IPS-18a (cell line): Measurements from ENCODE around the gene MC2R.

Experiments used
- H3K27ac ChIP-seq: one replicate; pipeline ENCODE4 v1.5.1; 2013; ENCODE audit warnings: low read length
- H3K27me3 ChIP-seq: one replicate; pipeline ENCODE4 v1.6.1; 2013; ENCODE audit warnings: mild to moderate bottlenecking, low read length; ENCODE audit not compliant: control insufficient read depth, insufficient read depth
- H3K36me3 ChIP-seq: one replicate; pipeline ENCODE4 v1.6.1; 2013; ENCODE audit warnings: low read depth, low read length; ENCODE audit not compliant: control insufficient read depth
- H3K4me1 ChIP-seq: one replicate; pipeline ENCODE4 v1.6.1; 2013; ENCODE audit warnings: low read depth, low read length; ENCODE audit not compliant: control insufficient read depth
- H3K4me3 ChIP-seq: one replicate; pipeline ENCODE4 v1.5.1; 2013; ENCODE audit warnings: low read length
- H3K9ac ChIP-seq: one replicate; pipeline ENCODE4 v1.6.1; 2013; ENCODE audit warnings: mild to moderate bottlenecking, low read length, moderate library complexity
- H3K9me3 ChIP-seq: one replicate; pipeline ENCODE4 v1.6.1; 2013; ENCODE audit warnings: low read depth, low read length; ENCODE audit not compliant: control insufficient read depth

The MC2R gene

DNA sequence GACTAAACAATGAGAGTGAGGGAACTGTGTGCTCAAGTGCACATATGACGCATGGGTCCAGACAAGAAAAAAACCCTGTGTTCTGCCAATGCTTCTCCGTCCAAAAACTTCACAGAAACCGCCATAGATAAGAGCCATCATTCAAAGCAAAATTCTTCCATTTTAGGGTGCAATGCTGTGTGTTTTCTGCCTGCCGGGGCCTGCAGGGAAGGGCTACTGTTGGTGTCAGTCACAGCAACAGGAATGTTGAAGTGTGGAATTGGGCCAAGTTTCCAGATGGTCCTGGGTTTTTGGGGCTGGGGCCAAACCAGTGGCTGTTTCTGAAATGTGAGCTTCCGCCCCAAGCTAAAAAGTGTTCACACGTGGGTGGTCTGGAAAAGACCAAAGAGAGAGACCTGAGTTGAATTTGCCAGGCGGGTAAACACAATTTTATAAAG is 677 bp upstream of the MC2R start:
- no peak overlapping the region for H3K4me3 ChIP-seq
- no peaks in the 10 kb centered on the region for H3K27me3 ChIP-seq
- no peaks in the 10 kb centered on the region for H3K4me1 ChIP-seq
- H3K36me3 ChIP-seq, result no peaks in the 10 kb centered on the region
- H3K9ac ChIP-seq, result no peak overlapping the region
- H3K9me3 ChIP-seq, result no peaks in the 10 kb centered on the region
- no peak overlapping the region for H3K27ac ChIP-seq

DNA sequence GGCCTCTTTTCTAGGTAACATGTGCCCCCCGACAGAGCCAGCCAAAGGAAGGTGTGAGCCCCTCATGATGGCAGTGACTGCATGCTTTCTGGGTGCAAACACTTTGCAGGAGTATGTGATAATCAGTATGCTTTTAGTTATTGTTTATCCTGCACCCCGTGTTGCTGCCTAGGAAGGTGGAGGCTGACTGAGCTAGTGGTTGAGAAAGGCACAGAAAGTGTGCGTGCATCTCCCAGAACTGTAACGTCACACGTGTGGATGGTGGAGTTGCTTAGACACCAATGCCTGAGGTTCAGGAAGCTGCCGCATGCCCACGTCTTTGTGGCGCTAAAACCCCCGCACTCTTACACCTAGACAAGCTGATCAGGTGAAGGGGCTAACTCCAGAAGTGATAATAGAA is 580 bp downstream of the MC2R start:
- no peaks in the 10 kb centered on the region for H3K36me3 ChIP-seq
- no peak overlapping the region for H3K27ac ChIP-seq
- no peaks in the 10 kb centered on the region for H3K4me1 ChIP-seq
- no peak overlapping the region for H3K4me3 ChIP-seq
- no peaks in the 10 kb centered on the region for H3K9me3 ChIP-seq
- H3K9ac ChIP-seq, result no peak overlapping the region
- H3K27me3 ChIP-seq, result no peaks in the 10 kb centered on the region

DNA sequence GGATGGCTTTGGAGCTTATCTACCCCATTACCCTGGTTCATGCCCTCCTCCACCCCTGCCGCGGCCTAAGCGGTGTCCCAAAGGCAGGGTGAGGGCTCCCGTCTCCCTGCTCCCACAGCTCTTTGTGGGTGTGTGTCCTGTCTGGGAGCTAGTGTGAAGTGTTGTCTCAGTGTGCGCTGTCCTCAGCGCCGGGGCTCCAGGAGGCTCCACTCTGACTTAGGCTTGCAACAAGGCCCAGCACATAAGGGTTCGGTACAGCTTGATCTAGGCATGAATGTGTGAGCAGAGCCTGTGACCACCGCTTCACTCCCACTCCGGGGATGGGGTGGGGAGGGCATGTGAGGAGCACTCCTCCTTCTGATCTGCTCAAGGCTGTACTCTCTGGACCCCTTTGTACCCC is 1.2 kb downstream of the MC2R start:
- no peak overlapping the region for H3K4me3 ChIP-seq
- no peaks in the 10 kb centered on the region for H3K36me3 ChIP-seq
- H3K9ac ChIP-seq, result no peak overlapping the region
- H3K27me3 ChIP-seq, result no peaks in the 10 kb centered on the region
- no peaks in the 10 kb centered on the region for H3K4me1 ChIP-seq
- H3K27ac ChIP-seq, result no peak overlapping the region
- no peaks in the 10 kb centered on the region for H3K9me3 ChIP-seq

DNA sequence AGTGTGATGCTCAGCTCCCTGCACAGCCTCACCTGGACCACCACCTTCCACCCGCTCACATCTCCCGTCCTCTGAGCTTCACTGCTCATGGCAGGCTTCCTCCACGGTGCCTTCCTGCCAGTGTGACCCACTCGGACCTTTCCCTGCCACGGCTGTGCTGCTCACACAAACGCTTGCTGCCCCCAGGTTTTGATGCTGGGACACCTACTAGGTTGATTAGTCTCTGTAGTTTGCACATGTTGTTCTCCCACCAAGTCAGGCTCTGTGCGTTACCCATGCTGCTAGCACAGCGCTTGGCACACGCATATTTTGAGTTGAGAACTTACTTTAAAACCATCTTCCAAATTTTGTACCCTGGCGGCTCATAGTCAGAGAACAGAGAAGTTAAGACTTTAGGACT is 2.1 kb downstream of the MC2R start:
- no peaks in the 10 kb centered on the region for H3K4me1 ChIP-seq
- H3K4me3 ChIP-seq, result no peak overlapping the region
- H3K27ac ChIP-seq, result no peak overlapping the region
- no peaks in the 10 kb centered on the region for H3K27me3 ChIP-seq
- H3K9me3 ChIP-seq, result no peaks in the 10 kb centered on the region
- H3K36me3 ChIP-seq, result no peaks in the 10 kb centered on the region
- H3K9ac ChIP-seq, result no peak overlapping the region

DNA sequence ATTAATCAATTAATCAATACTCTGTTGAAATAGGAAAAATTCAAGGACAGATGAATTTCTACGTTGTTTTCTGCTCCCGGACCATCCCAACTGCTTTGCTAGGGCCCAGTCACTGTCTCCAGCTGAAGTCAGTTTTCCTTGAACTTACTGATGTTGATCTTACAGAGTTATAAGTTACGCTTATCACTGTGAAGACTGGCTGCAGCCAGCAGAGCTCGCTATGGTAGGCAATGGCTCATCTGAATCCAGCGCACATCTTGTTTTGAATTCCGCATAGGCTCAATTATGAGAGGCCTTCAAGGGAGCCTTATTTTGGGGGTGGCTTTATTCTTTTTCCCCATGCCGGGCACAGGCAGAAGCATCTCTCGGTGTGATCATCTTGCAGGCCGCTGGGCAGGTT is 2.7 kb downstream of the MC2R start:
- Histone ChIP-seq H3K36me3 (no peaks in the 10 kb centered on the region), H3K9ac (no peak overlapping the region), H3K9me3 (no peaks in the 10 kb centered on the region), H3K27me3 (no peaks in the 10 kb centered on the region), H3K4me3 (no peak overlapping the region), H3K27ac (no peak overlapping the region), H3K4me1 (no peaks in the 10 kb centered on the region)

DNA sequence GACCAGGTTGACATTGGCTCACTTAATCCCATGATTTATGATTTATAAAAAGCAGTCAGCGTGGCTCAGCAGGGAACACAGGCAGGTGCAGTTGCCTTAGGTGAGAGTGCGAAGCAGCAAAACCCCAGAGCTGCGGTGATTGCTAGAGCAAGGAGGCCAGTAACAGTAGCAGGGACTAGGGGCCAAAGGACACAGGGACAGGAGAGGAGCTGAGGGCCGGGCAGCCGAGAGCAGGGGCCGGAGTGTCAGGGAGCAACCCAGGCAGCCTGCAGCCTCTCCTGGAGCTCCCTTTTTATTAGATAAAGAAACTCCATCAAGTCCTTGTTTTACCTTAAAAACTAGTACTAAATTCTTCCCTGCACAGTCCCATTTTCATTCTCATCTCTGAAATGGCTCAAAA is 4.3 kb downstream of the MC2R start:
- Histone ChIP-seq H3K9me3 (no peaks in the 10 kb centered on the region), H3K27ac (no peak overlapping the region), H3K27me3 (no peaks in the 10 kb centered on the region), H3K4me1 (no peaks in the 10 kb centered on the region), H3K9ac (no peak overlapping the region), H3K4me3 (no peak overlapping the region), H3K36me3 (no peaks in the 10 kb centered on the region)

DNA sequence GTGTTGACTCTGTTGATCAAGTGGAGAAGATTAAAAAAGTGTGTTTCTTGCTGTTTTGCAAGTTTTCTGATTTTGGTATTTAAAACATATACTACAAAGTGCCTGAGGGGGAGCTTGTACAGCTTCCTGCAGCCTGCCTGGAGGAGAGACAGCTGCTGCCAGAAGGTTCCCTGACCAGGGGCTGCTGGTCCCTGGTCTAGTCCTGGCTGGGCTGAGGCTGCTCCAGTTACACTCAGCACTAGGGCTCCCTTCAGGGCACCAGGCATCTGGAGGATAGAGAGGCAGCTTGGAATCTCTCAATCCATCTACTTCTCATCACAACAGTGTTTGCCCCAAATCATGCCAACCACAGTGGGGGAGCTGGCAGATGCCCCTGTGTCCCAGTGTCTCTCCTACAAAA is 4.8 kb downstream of the MC2R start:
- Histone ChIP-seq H3K27ac (no peak overlapping the region), H3K9me3 (no peaks in the 10 kb centered on the region), H3K9ac (no peak overlapping the region), H3K27me3 (no peaks in the 10 kb centered on the region), H3K4me3 (no peak overlapping the region), H3K36me3 (no peaks in the 10 kb centered on the region), H3K4me1 (no peaks in the 10 kb centered on the region)

DNA sequence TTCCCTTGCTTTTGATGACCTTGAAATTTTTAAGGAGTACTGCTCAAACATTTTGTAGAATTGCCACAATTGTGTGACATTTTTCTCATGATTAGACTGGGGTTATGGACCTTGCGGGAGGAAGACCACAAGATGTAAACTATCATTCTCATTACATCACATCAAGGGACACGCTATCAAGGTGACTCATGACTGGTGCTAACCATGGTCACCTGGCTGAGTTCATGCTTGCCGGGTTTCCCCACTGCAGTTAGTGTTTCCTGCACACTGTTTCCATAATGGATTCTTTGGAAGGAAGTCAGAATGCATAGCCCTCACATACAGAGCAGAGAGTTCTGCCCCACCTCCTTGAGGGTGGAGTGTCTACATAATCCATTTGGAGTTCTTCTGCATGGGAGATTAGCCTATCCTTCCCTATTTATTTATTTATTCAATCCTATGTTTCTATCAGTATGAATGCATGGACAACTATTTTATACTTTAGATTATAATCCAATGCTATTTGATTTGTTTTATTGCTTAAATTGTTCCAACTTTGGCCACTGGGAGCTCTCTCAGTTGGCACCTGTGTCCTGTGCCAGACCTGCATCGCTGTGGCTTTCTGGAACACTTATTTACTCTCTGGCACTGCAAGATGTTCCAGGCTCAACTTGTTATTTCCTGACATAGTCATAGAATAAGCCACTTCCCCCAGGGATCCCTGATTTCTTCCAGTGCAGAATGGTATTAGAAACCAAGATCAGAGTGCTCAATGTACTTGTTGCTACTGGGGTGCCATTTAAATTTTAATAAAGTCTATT is 6.0 kb downstream of the MC2R start:
- no peaks in the 10 kb centered on the region for H3K4me1 ChIP-seq
- no peaks in the 10 kb centered on the region for H3K36me3 ChIP-seq
- no peak overlapping the region for H3K9ac ChIP-seq
- no peak overlapping the region for H3K27ac ChIP-seq
- H3K4me3 ChIP-seq, result no peak overlapping the region
- no peaks in the 10 kb centered on the region for H3K27me3 ChIP-seq
- no peaks in the 10 kb centered on the region for H3K9me3 ChIP-seq

DNA sequence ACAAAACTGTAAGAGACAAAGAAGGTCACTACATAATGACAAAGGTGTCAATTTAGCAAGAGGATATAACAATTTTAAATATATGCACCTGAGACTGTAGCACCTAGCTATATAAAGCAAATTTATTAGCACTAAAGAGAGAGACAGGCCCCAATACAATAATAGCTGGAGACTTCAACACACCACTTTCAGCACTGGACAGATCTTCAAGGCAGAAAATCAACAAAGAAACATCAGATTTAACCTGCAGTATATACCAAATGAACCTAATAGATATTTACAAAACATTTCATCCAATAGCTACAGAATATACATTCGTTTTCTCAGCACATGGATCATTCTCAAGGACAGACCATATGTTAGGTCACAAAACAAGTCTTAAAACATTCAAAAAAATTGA is 14.7 kb downstream of the MC2R start:
- no peak overlapping the region for H3K9ac ChIP-seq
- H3K36me3 ChIP-seq, result no peaks in the 10 kb centered on the region
- no peaks in the 10 kb centered on the region for H3K27me3 ChIP-seq
- H3K4me3 ChIP-seq, result no peak overlapping the region
- no peaks in the 10 kb centered on the region for H3K4me1 ChIP-seq
- no peaks in the 10 kb centered on the region for H3K9me3 ChIP-seq
- H3K27ac ChIP-seq, result no peak overlapping the region

DNA sequence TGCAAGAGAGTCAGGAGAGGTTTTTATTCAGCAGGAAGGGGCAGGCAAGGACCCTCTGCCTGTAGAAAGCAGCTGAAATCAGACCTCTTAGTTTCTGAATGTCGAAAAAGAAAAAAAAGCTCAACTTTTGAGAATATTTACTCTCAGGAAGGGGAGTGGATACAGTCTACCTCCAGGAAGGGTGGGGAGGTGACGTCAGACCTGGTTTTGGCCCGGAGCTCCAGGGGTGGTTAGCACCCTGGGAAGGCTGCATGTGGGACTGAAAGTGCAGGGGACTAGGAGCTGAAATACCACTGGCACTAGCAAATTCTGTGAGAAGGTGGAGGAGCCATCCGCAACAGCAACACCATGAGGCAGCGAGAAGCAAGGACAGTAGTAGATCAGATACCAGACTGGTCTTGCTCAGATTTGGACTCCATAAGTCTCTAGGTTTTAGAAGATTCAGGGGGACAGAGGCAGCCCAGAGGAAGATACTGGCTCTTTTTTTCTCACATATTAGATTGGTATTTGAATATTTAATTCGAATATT is 19.8 kb downstream of the MC2R start:
- Histone ChIP-seq H3K9me3 (no peaks in the 10 kb centered on the region), H3K36me3 (no peaks in the 10 kb centered on the region), H3K27me3 (no peaks in the 10 kb centered on the region), H3K9ac (no peak overlapping the region), H3K27ac (no peak overlapping the region), H3K4me1 (no peaks in the 10 kb centered on the region), H3K4me3 (no peak overlapping the region)

DNA sequence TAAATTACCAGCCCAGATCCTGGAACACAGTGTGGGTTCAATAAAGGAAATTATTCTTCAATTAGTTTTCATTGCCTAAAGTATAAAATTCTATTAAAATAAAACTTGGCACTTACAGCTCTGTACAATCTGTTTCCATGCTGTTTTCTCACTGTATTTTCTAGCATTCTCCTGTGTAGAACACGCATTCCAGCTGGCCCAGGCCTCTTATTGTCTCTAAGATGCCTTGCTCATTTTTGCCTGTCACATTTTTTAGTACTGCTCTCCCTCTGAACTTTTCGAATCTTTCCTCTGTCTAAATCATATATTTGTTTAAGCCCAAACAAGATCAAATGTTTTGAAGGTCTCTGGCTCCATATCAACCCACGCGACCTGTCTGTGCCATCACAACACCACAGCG is 20.8 kb downstream of the MC2R start:
- Histone ChIP-seq H3K9me3 (no peaks in the 10 kb centered on the region), H3K9ac (no peak overlapping the region), H3K27me3 (no peaks in the 10 kb centered on the region), H3K4me3 (no peak overlapping the region), H3K4me1 (no peaks in the 10 kb centered on the region), H3K36me3 (no peaks in the 10 kb centered on the region), H3K27ac (no peak overlapping the region)

DNA sequence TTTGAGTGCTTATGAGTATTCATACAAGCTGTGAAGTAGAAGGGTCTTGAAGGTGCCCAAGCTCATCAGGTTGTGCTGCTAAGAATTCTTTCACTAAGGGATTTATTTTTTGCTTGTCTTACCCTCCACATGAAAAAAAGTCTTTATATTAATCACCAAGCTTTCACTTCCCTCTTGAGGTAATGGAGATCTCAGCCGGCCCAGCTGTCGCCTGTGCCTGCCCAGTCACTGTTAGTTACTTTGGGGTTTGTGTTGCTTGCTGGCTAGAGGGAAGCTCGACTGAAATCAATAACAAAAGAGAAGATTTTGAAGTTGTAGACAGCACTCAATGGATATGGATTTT is 21.9 kb downstream of the MC2R start:
- Histone ChIP-seq H3K9ac (no peak overlapping the region), H3K4me1 (no peaks in the 10 kb centered on the region), H3K27ac (no peak overlapping the region), H3K27me3 (no peaks in the 10 kb centered on the region), H3K4me3 (no peak overlapping the region), H3K36me3 (no peaks in the 10 kb centered on the region), H3K9me3 (no peaks in the 10 kb centered on the region)
